Endothelial cell of umbilical vein (primary cell): ENCODE results near the gene PTRHD1. TPM values are rescaled to one million over a fixed set of nuclear protein-coding genes. Genes with fewer than 3 reads are reported as not detected.

Experiments
- BruUV-seq: library from RNA; stranded (reverse); fragments of 400-500 nt; replicated peaks from 2 replicates; lab custom pipeline; 2021; lab: Mats Ljungman, UMichigan
- CTCF ChIA-PET: fragments of 300-600, 350-600 bp; sonication (Branson Sonifier 250); formaldehyde crosslinking; loops from one replicate; lab custom pipeline; 2021; ENCODE audit warnings: antibody characterized with exemption, inconsistent platforms; lab: Charles Lee
- POLR2A ChIA-PET: fragments of 300-600, 350-600 bp; sonication (Branson Sonifier 250); formaldehyde crosslinking; loops from one replicate; lab custom pipeline; 2021; ENCODE audit warnings: antibody characterized with exemption, inconsistent platforms; lab: Charles Lee
- DNase-seq: peaks from one replicate; pipeline ENCODE4 v3.0.0-alpha.2; 2011; ENCODE audit warnings: low read depth, low spot score
- FAIRE-seq: peaks from 2 replicates; lab custom pipeline; 2011; peaks lifted over from hg19 to GRCh38; lab: Jason Lieb, UNC
- H2AFZ ChIP-seq: 2 replicates; pipeline ENCODE4 v1.6.0; 2012; ENCODE audit warnings: low read depth, low read length, control low read depth, inconsistent platforms
- H3K27ac ChIP-seq: 2 replicates; pipeline ENCODE4 v1.5.1; 2011; ENCODE audit warnings: low read depth, mild to moderate bottlenecking, control low read depth, low read length, moderate library complexity; ENCODE audit not compliant: insufficient read depth
- H3K27me3 ChIP-seq, 2 experiments: 2 replicates each; pipeline versions ENCODE4 v1.6.0 to v1.6.1; 2011; ENCODE audit warnings: low read length in 2 of 2, mixed read lengths in 1 of 2; ENCODE audit not compliant: control insufficient read depth in 2 of 2, insufficient read depth in 2 of 2
- H3K36me3 ChIP-seq, 2 experiments: 2 replicates in 1 of 2; 3 replicates in 1 of 2; pipeline ENCODE4 v1.5.1; 2011; ENCODE audit warnings: low read length in 2 of 2, mild to moderate bottlenecking in 1 of 2, moderate library complexity in 1 of 2; ENCODE audit not compliant: control insufficient read depth in 2 of 2, insufficient read depth in 2 of 2; ENCODE audit errors: extremely low read depth in 1 of 2
- H3K4me1 ChIP-seq: 3 replicates; pipeline ENCODE4 v1.5.1; 2011; ENCODE audit warnings: mild to moderate bottlenecking, low read length; ENCODE audit not compliant: control insufficient read depth, insufficient read depth; ENCODE audit errors: extremely low read depth
- H3K4me2 ChIP-seq: 2 replicates; pipeline ENCODE4 v1.6.1; 2011; ENCODE audit warnings: low read length, control low read depth, mixed read lengths; ENCODE audit not compliant: insufficient read depth
- H3K4me3 ChIP-seq, 3 experiments: fragments of 200-600 bp in 1 of 3; sonication (generic), shearing (Covaris generic) in 1 of 3; replicated peaks in 1 of 3; 2 replicates each; pipeline ENCODE4 v1.5.1; 2011 to 2016; ENCODE audit warnings: control low read depth in 3 of 3, low read length in 3 of 3, mild to moderate bottlenecking in 2 of 3, inconsistent platforms in 1 of 3, low read depth in 1 of 3, moderate library complexity in 1 of 3; ENCODE audit not compliant: insufficient read depth in 1 of 3
- H3K79me2 ChIP-seq: 2 replicates; pipeline ENCODE4 v1.6.0; 2012; ENCODE audit warnings: low read length, inconsistent platforms; ENCODE audit not compliant: control insufficient read depth, insufficient read depth
- H3K9ac ChIP-seq: replicated peaks from 2 replicates; pipeline ENCODE3; 2011; ENCODE audit warnings: low read length, control low read depth; ENCODE audit not compliant: insufficient read depth; ENCODE audit errors: extremely low read depth
- H3K9me1 ChIP-seq: replicated peaks from 3 replicates; pipeline ENCODE4 v1.6.0; 2011; ENCODE audit warnings: mild to moderate bottlenecking, low read length; ENCODE audit not compliant: control insufficient read depth, insufficient read depth; ENCODE audit errors: extremely low read depth
- H3K9me3 ChIP-seq: replicated peaks from 2 replicates; pipeline ENCODE4 v1.5.1; 2012; ENCODE audit warnings: low read length, inconsistent platforms; ENCODE audit not compliant: control insufficient read depth, insufficient read depth
- H4K20me1 ChIP-seq: replicated peaks from 2 replicates; pipeline ENCODE3; 2011; ENCODE audit warnings: mild to moderate bottlenecking, low read length; ENCODE audit not compliant: control insufficient read depth, insufficient read depth; ENCODE audit errors: extremely low read depth
- CTCF ChIP-seq, 2 donors: IDR thresholded peaks; 1 replicate in 1 of 2; 2 replicates in 1 of 2; pipeline ENCODE4 v1.5.1; 2011; ENCODE audit warnings: low read length in 2 of 2, mild to moderate bottlenecking in 2 of 2, moderate library complexity in 2 of 2, control low read depth in 1 of 2, inconsistent platforms in 1 of 2, low read depth in 1 of 2; ENCODE audit not compliant: insufficient read depth in 1 of 2; ENCODE audit errors: extremely low read depth in 1 of 2
- EZH2 ChIP-seq: IDR thresholded peaks from 2 replicates; pipeline ENCODE4 v1.6.1; 2012; ENCODE audit warnings: borderline replicate concordance, low read depth, mild to moderate bottlenecking, moderate library complexity, low read length, inconsistent platforms; ENCODE audit not compliant: severe bottlenecking
- FOS ChIP-seq: IDR thresholded peaks from 2 replicates; pipeline ENCODE4 v1.6.1; 2011; ENCODE audit warnings: mild to moderate bottlenecking, low read length, moderate library complexity, borderline replicate concordance; ENCODE audit not compliant: insufficient read depth
- GATA2 ChIP-seq: IDR thresholded peaks from 2 replicates; pipeline ENCODE4 v1.7.0; 2011; ENCODE audit warnings: low read depth, mild to moderate bottlenecking, moderate library complexity, mixed read lengths, low read length; ENCODE audit not compliant: insufficient read length, insufficient read depth
- JUN ChIP-seq: IDR thresholded peaks from 2 replicates; pipeline ENCODE4 v1.6.1; 2011; ENCODE audit warnings: borderline replicate concordance, low read depth; ENCODE audit not compliant: insufficient read length, insufficient read depth
- MAX ChIP-seq: IDR thresholded peaks from 2 replicates; pipeline ENCODE4 v1.6.1; 2011; ENCODE audit not compliant: insufficient read depth, insufficient read length
- MYC ChIP-seq: IDR thresholded peaks from one replicate; pipeline ENCODE4 v1.6.1; 2011; ENCODE audit warnings: mild to moderate bottlenecking, low read depth, low read length
- POLR2A ChIP-seq: IDR thresholded peaks from 2 replicates; pipeline ENCODE4 v1.6.1; 2012; ENCODE audit warnings: low read depth, mild to moderate bottlenecking, control low read depth, low read length
- POLR2AphosphoS5 ChIP-seq: IDR thresholded peaks from 2 replicates; pipeline ENCODE4 v1.6.1; 2012; ENCODE audit warnings: low read depth, mild to moderate bottlenecking, control low read depth, low read length, moderate library complexity; ENCODE audit not compliant: insufficient read depth
- dilution Hi-C: fragments of 300-500 bp; cut with MboI; formaldehyde crosslinking; loops from one replicate; pipeline ENCODE4 v1.15.0; 2019; ENCODE audit warnings: low sequenced_read_pairs; ENCODE audit not compliant: extremely low pct_ligation_motif_present
- intact Hi-C: fragments of 100-400 bp; cut with micrococcal nuclease; formaldehyde crosslinking; loops from one replicate; pipeline ENCODE4 v1.10.0; 2022
- polyA plus RNA-seq, 4 experiments: library from polyadenylated mRNA; depleted of rRNA in 3 of 4; stranded (reverse) in 3 of 4; unstranded in 1 of 4; fragments of >200 nt; gene quantifications; 2 replicates each; pipeline versions ENCODE4 v1.2.1 to v1.2.3, GENCODE V29; 2011 to 2012; ENCODE audit warnings: missing spikeins in 1 of 4
- total RNA-seq: library from RNA; stranded (reverse); gene quantifications from 2 replicates; pipeline ENCODE4 v1.2.3, GENCODE V29; 2021

PTRHD1 gene
- total and polyA plus RNA-seq, 2 donors (not counting 3 experiments of a cell fraction or from before 2014, with no cell fraction given), result 41.1 to 68.8 TPM

GRCh38 chr2:24745825-24746224 is 47.4 kb downstream of the PTRHD1 start:
- Histone ChIP-seq H3K79me2 (no peaks in the 10 kb centered on the region), H2AFZ (no peak overlapping the region), H3K9me1 (no peaks in the 10 kb centered on the region), H3K36me3 (peaks cover 0 to 6% of the 10 kb centered on the region in 2 experiments), H4K20me1 (no peaks in the 10 kb centered on the region), H3K4me1 (no peaks in the 10 kb centered on the region), H3K9ac (no peak overlapping the region), H3K27ac (no peak overlapping the region), H3K4me3 (no peak overlapping the region), H3K4me2 (no peak overlapping the region), H3K27me3 (no peaks in the 10 kb centered on the region), H3K9me3 (no peaks in the 10 kb centered on the region)
- FAIRE-seq (no peak), DNase-seq (no peak)
- CTCF ChIA-PET, result interaction anchor here (1.0 kb wide), 1 partner anchor 17 kb away, joined by 4 read pairs; no protein-coding TSS in a partner anchor
- POLR2A ChIA-PET, result no interaction called here
- intact Hi-C loops, result no loop called here
- TF ChIP-seq MAX (no peak), JUN (no peak), FOS (no peak), CTCF (IDR thresholded peaks at IDR 0.05; ENCODE audit: extremely low read depth in 1 of 2, insufficient read depth in 1 of 2, low read depth in 1 of 2, low read length in 2 of 2) (no peak), POLR2A (no peak), GATA2 (no peak), POLR2AphosphoS5 (no peak), MYC (no peak), EZH2 (no peak)
- dilution Hi-C loops, result no loop called here
- BruUV-seq, result no TSS peak
